ENCODE results near the gene CTPS2.
"Not testable (repeated sequence)": the region's sequence is repeated elsewhere in the genome, so short reads cannot be mapped to it uniquely, and the experiment has no call there.

Gene CTPS2

GRCh38 chrX:16610121-16610621, 102.3 kb downstream of the CTPS2 start:
- no peak for DNase-seq (ENCODE audit: low read depth in 1 of 2, low spot score in 1 of 2)

DNA sequence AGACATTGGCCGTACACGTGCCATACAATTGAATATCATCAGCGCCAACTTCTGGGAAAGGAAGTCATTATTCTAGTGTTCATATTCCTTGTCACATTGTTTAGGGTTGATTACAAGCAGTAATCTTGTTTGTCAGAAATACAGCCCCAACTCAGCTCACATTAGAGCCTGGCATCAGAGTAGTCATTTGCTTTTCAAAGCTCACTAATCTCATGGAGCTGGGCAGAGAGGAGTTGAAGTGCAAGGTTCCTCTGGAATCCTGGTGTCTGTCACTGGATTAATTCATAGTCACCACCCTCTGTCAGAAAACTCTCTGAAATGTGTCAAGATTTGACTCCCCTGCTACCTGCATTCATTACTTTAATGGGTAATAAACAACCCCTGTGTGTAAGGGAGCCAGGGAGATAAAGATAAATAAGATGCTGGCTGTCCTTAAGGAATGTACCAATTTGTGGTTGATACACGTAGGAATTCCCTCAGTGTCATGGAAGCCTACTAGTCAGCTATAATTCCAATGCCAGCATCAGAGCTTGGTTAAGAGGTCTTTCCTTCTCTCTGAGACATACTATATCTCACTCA, 106.2 kb downstream of the CTPS2 start:
- DNase-seq (ENCODE audit: low read depth in 1 of 2, low spot score in 1 of 2): no peak

GRCh38 chrX:16604337-16604736, 108.1 kb downstream of the CTPS2 start:
- no peak for DNase-seq (ENCODE audit: low read depth in 1 of 2, low spot score in 1 of 2)

- no peak for DNase-seq (ENCODE audit: low read depth in 1 of 2, low spot score in 1 of 2)
These were observed 108.6 kb downstream of the CTPS2 start for GRCh38 chrX:16603822-16604221.

- DNase-seq (ENCODE audit: low read depth in 1 of 2, low spot score in 1 of 2): not testable (repeated sequence)
These were observed 109.2 kb downstream of the CTPS2 start for GRCh38 chrX:16603235-16603634.

DNA sequence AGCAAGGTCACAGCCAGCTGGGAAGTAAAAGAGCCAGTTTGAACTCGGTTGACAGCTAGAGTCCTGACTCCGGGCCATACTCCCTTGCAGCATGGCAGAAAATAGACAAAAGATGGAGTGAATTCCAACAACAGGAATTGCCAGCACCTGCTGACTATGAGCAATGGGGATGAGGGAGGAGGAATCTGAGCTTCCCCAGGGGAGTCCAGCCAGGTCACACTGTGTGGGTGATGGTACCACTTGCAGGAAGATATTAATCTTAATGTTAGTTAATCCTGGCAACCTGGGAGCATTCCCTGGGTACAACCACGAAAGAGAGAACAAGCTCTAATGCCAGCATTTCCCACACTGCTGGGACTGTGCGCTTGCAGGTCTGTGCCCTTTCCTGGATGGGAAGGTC, 110.6 kb downstream of the CTPS2 start:
- no peak for DNase-seq (ENCODE audit: low read depth in 1 of 2, low spot score in 1 of 2)

- no peak for DNase-seq (ENCODE audit: low read depth in 1 of 2, low spot score in 1 of 2)
These were observed 118.0 kb downstream of the CTPS2 start for GRCh38 chrX:16594490-16594889.

DNA sequence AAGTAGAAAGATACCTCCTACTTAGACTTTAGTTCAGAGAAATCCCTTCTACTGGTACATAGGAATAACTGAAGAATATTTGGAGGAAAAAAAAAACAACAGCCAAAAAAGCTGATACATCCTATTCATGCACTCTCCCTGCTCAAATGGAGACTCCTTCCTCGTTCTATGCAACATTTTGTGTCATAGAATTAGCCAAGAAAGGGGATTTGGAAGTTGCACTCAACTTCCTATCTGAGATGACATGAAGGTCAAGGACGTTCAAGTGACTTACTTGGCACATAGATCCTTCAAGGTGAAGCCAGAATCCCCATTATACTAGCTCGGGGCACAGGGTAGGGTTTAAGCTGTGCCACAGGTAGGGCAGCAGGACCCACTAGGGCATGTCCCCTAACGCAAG, 118.7 kb downstream of the CTPS2 start:
- no peak for DNase-seq (ENCODE audit: low read depth in 1 of 2, low spot score in 1 of 2)

GRCh38 chrX:16592194-16592770, 120.2 kb downstream of the CTPS2 start:
- no peak for DNase-seq (ENCODE audit: low read depth in 1 of 2, low spot score in 1 of 2)

DNA sequence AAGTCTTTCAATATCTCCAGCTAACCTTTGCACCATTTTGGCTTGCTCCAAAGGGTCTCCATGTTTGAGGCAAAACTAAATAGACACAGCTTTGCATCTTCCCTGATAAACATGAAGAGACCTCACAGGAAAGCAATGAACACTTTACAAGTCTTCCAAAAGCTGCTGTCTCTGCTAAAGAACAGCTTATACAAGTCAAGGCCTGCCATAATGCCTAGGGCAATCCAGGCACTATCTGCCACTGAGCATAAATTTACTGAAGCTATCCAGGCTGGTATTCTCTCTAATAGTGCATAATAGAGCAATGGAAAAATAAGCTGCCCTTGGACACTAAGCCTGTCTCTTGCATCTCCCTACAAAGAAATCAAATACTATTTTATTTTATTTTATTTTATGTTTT, 122.6 kb downstream of the CTPS2 start:
- no peak for DNase-seq (ENCODE audit: low read depth in 1 of 2, low spot score in 1 of 2)

- no peak for DNase-seq (ENCODE audit: low read depth in 1 of 2, low spot score in 1 of 2)
These were observed 123.3 kb downstream of the CTPS2 start for GRCh38 chrX:16589211-16589610.

DNA sequence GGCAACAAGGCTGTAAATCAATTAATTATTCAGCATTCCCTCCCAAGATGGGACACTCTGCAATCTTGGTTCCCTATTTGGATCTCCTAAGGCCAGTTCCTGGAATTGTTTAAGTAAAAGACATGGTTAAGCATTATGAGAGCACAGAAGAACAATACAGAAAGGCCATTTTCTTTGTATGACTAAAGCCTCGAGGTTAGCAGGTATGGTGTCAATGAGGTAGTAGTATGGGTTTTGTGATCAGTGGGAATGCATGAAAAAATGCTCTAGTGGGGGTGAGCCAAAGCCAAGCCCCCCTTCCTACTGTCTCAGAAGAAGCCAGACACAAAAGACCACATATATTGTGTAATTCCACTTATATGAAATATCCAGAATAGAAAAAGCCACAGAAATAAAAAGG, 124.2 kb downstream of the CTPS2 start:
- no peak for DNase-seq (ENCODE audit: low read depth in 1 of 2, low spot score in 1 of 2)

GRCh38 chrX:16587836-16588235, 124.6 kb downstream of the CTPS2 start:
- DNase-seq (ENCODE audit: low read depth in 1 of 2, low spot score in 1 of 2): no peak

DNA sequence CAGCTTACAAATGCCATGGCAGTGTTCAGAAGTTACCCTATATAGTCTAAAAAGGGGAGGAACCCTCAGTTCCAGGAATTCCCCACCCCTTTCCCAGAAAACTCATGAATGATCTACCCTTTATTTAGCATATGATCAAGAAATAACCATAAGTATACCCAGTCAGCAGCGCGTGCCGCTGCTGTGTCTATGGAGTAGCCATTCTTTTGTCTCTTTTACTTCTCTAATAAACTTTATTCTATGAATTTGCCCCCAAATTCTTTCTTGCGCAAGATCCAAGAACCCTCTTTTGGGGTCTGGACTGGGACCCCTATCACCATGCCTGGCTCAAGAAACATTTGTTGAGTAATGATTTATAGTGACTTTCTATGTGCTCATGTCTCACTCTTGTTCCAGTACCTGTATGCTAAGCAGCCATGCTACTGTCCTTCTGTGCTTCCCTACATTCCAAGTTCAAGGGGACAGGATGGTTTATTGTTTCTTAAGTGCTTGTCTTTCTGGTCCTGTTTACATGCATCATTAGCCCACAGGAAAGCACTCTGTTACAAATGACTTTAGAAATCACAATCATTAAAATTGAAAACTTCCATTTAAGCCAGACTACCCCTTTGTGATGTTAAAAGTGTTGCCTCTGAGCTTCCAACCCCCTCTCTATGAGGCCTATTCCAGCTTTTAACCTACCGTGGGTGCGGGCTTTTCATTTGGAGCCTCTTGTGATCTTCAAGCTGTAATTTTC, 125.9 kb downstream of the CTPS2 start:
- no peak for DNase-seq (ENCODE audit: low read depth in 1 of 2, low spot score in 1 of 2)

- no peak for DNase-seq (ENCODE audit: low read depth in 1 of 2, low spot score in 1 of 2)
These were observed 126.7 kb downstream of the CTPS2 start for GRCh38 chrX:16585486-16586376.

GRCh38 chrX:16580004-16580797, 132.3 kb downstream of the CTPS2 start:
- DNase-seq (ENCODE audit: low read depth in 1 of 2, low spot score in 1 of 2): not testable (repeated sequence)

GRCh38 chrX:16579517-16579916, 133.0 kb downstream of the CTPS2 start:
- no peak for DNase-seq (ENCODE audit: low read depth in 1 of 2, low spot score in 1 of 2)

DNA sequence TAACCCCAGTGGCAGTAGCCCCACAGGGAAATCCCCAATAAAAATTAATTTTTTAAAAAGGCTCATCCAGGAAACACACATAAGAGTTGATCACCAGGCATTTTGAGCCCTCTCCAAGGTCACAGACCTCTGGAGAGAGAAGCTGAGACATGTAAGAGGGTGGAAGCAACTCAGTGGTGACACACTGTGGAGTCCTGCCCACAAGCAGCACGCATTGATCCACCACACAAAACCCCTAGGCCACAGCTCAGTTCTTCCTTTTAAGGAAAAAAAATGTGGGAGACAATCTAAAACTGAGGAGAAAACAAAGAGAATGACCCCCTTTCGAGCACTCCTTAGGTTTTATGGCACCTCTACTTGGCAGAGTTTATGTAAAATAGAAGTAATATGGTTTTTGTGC, 134.3 kb downstream of the CTPS2 start:
- DNase-seq (ENCODE audit: low read depth in 1 of 2, low spot score in 1 of 2): no peak

DNA sequence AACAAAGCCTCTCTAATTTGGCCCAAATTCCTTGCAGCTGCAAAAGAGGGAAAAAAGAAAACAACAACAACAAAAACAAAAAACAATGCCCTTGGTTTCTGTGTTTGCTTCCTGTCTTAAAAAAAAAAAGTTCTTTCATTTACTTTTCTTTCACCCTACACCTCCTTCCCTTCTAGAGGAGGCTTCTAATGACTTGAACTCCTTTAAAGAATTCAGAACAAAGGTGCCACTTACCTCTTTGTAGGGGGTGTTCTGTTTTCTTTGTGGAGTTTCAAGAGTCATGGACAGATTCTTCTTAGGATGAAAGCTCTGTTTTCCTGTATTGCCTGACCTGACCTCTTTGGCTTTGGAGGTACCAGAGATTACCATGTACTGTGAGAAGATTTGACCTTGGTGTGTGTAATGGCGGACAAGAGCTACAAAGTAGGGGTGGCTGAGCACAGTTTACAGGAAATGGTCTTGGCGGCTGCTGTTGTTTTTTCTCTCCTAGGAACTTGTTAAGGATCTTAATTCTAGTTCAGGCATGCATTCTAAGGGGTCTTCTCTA, 134.9 kb downstream of the CTPS2 start:
- DNase-seq (ENCODE audit: low read depth in 1 of 2, low spot score in 1 of 2): no peak

- DNase-seq (ENCODE audit: low read depth in 1 of 2, low spot score in 1 of 2): not testable (repeated sequence)
These were observed 137.1 kb downstream of the CTPS2 start for GRCh38 chrX:16575388-16575787.

All from activated CD4-positive, alpha-beta T cell treated with anti-CD3 and anti-CD28 coated beads, Interleukin-2, amount 50 U/mL, for 24 hours (primary cell).